Measurements from ENCODE around the gene TIMM23.
"Not testable (repeated sequence)": the region's sequence is repeated elsewhere in the genome, so short reads cannot be mapped to it uniquely, and the experiment has no call there.

The TIMM23 gene

GRCh38 chr10:45997994-45998763 lies 25.9 kb downstream of the TIMM23 start:
- DNase-seq, result no peak

DNA sequence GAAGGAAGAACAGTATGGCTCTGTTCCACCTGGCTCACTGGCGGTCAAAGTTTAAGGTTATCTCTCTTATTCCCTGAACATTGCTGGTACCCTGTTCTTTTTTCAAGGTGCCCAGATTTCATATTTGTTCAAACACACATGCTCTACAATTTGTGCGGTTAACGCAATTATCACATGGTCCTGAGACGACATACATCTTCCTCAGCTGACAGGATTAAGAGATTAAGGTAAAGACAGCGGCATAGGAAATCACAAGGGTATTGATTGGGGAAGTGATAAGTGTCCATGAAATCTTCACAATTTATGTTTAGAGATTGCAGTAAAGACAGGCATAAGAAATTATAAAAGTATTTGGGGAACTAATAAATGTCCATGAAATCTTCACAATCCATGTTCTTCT lies 27.7 kb downstream of the TIMM23 start:
- DNase-seq, result not testable (repeated sequence)

- DNase-seq, result no peak
Measured at GRCh38 chr10:46000538-46000937, 28.2 kb downstream of the TIMM23 start.

- no peak for DNase-seq
Measured at GRCh38 chr10:46001187-46001756, 29.0 kb downstream of the TIMM23 start.

DNA sequence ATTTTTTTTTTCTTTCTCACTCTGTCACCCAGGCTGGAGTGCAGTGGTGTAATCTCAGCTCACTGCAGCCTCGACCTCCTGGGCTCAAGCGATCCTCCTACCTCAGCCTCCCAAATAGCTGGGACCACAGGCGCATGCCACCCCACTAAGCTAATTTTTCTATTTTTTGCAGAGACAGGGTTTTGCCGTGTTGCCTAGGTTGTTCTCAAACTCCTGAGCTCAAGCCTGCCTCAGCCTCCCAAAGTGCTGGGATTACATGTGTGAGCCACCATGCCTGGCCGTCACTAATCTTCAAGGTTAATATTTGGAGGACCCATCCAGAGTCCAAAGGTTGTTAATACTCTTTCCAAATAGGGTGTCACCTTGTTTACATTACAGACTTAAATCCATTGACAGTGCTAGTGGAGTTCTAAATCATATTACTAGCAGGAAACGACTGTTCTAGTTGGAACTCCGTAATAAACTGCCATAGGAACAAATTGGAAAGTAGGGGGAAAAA lies 29.9 kb downstream of the TIMM23 start:
- not testable (repeated sequence) for DNase-seq

- no peak for DNase-seq
Measured at GRCh38 chr10:46002916-46003693, 30.8 kb downstream of the TIMM23 start.

- no peak for DNase-seq
Measured at GRCh38 chr10:46004963-46005362, 32.7 kb downstream of the TIMM23 start.

GRCh38 chr10:46005383-46005782 lies 33.1 kb downstream of the TIMM23 start:
- DNase-seq, result no peak

DNA sequence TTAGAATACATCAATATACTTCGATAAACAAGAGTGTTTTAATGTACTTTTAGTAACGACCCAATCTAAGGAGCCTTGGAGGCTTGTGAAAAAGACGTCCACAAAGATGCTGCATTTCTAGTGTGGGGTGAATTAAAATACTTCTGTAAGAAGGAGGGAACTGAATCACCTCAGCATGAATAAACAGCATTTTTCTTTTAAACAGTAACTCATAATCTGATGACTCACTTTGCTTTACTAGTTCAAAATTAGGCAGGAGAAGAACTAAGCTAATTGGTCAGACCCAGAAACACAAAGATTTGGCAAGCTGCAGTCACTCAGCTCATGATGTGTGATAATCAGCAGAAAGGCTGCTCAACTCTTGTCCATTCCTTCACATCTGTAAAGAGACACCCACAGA lies 33.9 kb downstream of the TIMM23 start:
- no peak for DNase-seq

DNA sequence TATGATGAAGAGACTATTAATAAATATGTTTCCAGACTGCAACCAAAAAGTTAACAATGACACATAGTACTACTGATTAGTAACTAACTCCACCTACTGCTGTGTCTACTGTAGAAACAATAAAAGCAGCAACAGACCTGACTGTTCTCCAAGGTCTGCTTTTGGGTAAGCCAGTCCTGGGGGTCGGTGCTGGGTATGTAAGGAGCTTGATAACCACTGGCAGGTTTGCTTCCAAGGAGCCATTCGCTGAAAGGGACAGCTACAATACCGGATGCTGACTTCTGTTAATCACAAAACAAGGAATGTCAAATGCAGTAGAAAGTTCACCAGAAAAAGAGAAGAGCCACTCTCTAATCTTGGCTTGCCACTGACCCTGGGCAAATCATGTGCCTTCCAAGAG lies 40.5 kb downstream of the TIMM23 start:
- no peak for DNase-seq

DNA sequence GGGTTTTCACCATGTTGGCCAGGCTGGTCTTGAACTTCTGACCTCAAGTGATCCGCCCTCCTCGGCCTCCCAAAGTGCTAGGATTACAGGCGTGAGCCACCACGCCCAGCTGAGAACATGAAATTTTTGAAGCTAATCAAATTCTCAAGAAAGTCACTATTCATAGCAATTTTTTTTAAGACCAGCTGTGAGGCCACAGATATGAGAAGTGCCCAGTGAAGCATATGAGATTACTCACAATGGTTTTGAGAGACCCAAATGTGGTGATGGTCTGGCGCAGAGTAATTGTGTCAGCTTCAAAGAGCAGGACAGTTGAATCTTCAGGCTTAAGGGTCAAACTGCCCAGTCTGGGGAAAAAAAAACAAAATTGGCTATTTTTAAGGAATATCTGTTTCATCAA lies 41.9 kb downstream of the TIMM23 start:
- DNase-seq, result no peak

GRCh38 chr10:46014683-46015405 lies 42.6 kb downstream of the TIMM23 start:
- DNase-seq, result no peak

GRCh38 chr10:46016190-46016589 lies 43.9 kb downstream of the TIMM23 start:
- no peak for DNase-seq

- DNase-seq, result no peak
Measured at GRCh38 chr10:46016811-46017210, 44.5 kb downstream of the TIMM23 start.

DNA sequence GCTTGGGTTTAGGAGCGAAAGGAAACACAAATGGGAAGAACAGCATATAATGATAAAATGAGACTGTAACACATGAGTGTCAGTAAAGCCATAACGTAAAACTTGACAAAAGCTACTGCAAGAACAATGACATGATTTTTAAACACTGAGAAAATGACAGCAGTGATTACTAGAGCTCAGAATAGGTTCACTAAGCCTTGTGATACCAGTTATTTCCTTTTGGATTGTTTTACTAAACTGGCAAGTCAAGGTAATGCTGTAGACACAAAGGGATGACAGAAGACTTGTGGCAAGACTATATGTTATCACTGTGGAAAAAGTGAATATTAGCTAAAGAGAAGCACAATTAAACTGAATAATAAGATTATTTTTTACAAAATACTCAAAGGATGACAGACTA lies 45.4 kb downstream of the TIMM23 start:
- DNase-seq, result no peak

DNA sequence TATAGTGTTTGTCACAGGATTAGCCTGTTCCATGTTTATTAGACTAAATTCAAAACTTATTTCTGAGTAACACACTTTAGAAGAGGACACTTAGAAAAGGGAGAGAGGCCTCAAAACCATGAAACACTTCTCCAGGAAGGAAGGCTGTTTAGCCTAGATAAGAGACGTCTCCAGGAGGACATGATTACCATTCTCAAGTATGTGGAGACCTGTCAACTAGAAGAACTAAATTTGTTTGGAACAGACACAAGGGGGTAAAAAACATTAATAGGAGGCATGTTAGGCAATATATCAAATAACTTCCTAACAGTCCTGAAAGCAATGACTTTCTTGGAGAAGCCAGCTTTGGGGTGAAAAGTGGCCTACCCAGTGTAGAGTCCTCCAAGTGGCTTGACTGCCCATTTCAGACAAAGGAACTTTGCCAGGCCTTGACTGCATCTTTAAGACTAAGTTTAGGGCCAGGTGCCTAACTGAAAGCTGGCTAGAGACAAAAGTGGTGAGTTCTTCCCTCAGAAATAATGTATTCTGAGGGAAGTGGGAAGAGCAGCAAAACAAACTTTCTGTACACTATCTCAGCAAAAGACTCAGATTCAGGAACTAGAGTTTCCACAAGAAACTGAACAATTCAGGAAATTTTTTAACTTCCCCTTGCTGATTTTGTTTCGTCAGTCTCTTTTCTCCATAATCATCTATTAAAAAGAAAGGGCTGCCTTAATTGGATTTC lies 46.3 kb downstream of the TIMM23 start:
- DNase-seq, result no peak

GRCh38 chr10:46019177-46019528 lies 46.9 kb downstream of the TIMM23 start:
- no peak for DNase-seq

DNA sequence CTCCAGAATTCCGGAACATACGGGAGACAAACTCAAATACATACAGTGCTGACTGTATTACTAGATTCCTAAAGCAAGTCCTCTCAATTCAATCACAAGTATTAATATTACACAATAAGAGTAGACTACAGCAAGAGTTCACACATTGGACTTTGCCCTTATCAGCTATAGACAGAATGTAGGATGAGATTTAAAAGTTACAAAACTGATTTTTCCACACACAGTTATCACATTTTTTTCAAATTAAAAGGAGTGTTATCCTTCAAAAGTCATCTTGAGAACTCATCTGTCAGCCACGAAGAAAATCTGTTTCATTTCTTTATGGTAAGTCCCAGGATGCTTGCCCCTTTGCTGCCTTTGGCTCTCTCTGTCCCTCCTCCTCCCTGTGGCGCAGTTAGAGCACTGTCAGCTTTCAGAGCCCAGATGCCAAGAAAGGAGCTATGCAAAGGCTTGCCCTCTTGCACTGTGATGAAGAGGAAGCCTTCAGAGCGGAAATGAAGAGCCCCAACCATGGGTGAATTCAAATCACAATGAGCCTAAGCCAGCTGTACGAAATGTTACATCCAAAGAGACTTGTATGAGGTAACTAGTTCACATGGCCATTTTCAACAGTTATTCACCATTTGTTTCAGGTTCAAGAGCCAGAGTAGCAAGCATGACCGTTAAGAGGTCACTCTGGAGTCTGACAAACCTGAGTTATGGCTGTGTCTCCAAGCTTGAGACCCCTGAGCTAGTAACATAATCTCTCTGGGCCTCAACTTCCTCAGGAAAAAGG lies 47.5 kb downstream of the TIMM23 start:
- DNase-seq, result peak; percentile 17

DNA sequence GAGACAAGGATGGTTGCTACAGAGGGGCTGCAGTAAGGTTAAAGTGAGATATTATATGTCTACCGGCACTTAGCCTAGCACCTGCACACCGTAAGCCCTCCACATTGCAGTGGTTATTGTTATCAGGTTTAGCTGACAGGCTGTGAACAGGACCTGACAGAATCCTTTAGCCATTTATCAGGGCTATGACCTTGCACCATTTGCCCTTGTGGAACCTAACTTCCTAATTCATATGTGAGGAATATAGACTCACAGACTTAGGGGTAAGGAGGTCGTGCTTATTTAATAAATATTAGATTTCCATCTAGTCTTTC lies 48.0 kb downstream of the TIMM23 start:
- DNase-seq, result no peak

DNA sequence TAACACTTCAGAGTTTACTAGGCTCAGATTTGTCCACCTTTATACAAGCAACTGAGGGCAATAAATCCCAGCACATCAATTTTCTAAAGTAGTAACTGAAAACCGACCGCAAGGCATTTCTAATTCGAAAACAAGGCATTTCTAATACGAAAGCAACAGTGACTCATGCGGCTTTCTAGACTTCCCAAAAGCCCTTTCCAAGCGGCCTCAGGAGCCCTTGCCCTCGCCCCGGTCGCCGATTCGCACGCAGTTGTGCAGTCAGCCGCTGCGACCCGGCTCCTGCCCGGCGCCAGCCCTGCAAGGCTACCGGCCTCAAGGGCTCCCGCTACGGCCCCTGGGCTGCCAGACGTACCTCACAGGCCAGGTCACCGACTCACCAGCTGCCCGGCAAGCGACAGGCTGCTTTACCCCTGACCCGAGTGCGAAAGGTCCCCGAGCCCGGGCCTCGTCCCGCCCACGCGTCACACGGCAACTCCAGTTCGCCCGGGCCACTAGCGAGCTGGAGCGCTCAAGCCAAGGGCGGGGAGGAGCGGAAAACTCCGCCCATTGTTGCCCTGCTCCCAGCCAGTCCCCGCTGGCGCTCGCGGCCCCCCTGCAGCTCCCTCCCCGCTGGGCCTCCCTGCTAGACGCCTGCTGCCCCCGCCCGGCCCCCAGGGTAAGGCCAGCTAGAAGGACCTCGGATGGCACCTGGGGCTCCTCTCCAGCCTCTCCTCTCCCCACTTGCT lies 50.9 kb downstream of the TIMM23 start:
- DNase-seq, result peak; percentile 88

DNA sequence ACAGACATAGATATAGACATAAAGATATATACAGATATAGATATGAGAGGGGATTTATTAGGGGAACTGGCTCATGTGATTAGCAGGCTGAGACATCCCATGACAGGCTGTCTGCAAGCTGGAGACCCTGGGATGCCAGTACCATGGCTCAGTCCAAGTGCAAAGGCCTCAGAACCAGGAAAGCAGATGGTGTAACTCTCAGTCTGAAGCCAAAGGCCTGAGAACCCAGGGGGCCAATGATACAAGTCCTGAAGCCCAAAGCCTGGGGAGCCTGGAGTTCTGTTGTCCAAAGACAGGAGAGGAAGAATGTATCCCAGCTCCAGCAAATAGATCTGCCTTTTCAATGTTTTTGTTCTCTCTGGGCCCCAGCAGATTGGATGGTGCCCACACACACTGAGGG lies 52.7 kb downstream of the TIMM23 start:
- DNase-seq, result no peak
